KMS-11 (cell line): ENCODE measurements around the gene SORCS1.

Experiments
- H2AFZ ChIP-seq: fragments of 200-600 bp; sonication (generic); 2 replicates; pipeline ENCODE4 v1.6.1; 2016; ENCODE audit warnings: antibody characterized with exemption, mixed run types, low read depth
- H3K27ac ChIP-seq: fragments of 200-600 bp; sonication (generic); 2 replicates; pipeline ENCODE4 v1.6.1; 2016; ENCODE audit warnings: mild to moderate bottlenecking, mixed run types
- H3K27me3 ChIP-seq: fragments of 200-600 bp; sonication (generic); 2 replicates; pipeline ENCODE4 v1.6.1; 2017; ENCODE audit warnings: mild to moderate bottlenecking, low read depth, mixed run types, moderate library complexity; ENCODE audit not compliant: insufficient read depth
- H3K36me3 ChIP-seq: fragments of 200-600 bp; sonication (generic); 2 replicates; pipeline ENCODE4 v1.6.1; 2017; ENCODE audit warnings: mild to moderate bottlenecking, mixed run types; ENCODE audit not compliant: insufficient read depth
- H3K4me1 ChIP-seq: fragments of 200-600 bp; sonication (generic); 2 replicates; pipeline ENCODE4 v1.6.1; 2016; ENCODE audit warnings: mild to moderate bottlenecking, low read depth, mixed run types; ENCODE audit not compliant: poor library complexity, severe bottlenecking
- H3K4me2 ChIP-seq: fragments of 200-600 bp; sonication (generic); 2 replicates; pipeline ENCODE4 v1.7.0; 2016; ENCODE audit warnings: mild to moderate bottlenecking, mixed run types
- H3K4me3 ChIP-seq: fragments of 200-600 bp; sonication (generic); IDR thresholded peaks from 2 replicates; pipeline ENCODE4 v1.6.1; 2017; ENCODE audit warnings: low read depth, low read length, mixed read lengths; ENCODE audit not compliant: insufficient read depth
- H3K79me2 ChIP-seq: fragments of 200-600 bp; sonication (generic); 2 replicates; pipeline ENCODE4 v1.6.1; 2016; ENCODE audit warnings: low read depth, mixed run types; ENCODE audit not compliant: insufficient read depth
- H3K9ac ChIP-seq: fragments of 200-600 bp; sonication (generic); 2 replicates; pipeline ENCODE4 v1.6.1; 2016; ENCODE audit warnings: mild to moderate bottlenecking, mixed run types
- H4K20me1 ChIP-seq: fragments of 200-600 bp; sonication (generic); 2 replicates; pipeline ENCODE4 v1.6.1; 2016; ENCODE audit warnings: mild to moderate bottlenecking, mixed run types; ENCODE audit not compliant: insufficient read depth
- TF ChIP-seq, protein P1 (sequence below): fragments of 200-600 bp; sonication (generic); conservative IDR thresholded peaks from 2 replicates; pipeline ENCODE4 v1.6.1; 2017; ENCODE audit warnings: low read depth, mild to moderate bottlenecking, antibody characterized with exemption, low read length, moderate library complexity, mixed read lengths

The SORCS1 gene

GRCh38 chr10:106612381-106612780, 552.1 kb downstream of the SORCS1 start:
- Histone ChIP-seq H3K79me2 (no peaks in the 10 kb centered on the region), H3K27ac (no peak overlapping the region), H4K20me1 (no peaks in the 10 kb centered on the region), H3K9ac (no peak overlapping the region), H3K4me1 (no peaks in the 10 kb centered on the region), H3K36me3 (no peaks in the 10 kb centered on the region), H2AFZ (no peak overlapping the region), H3K4me3 (no peak overlapping the region), H3K4me2 (no peak overlapping the region), H3K27me3 (no peaks in the 10 kb centered on the region)
- TF ChIP-seq, protein P1, sequence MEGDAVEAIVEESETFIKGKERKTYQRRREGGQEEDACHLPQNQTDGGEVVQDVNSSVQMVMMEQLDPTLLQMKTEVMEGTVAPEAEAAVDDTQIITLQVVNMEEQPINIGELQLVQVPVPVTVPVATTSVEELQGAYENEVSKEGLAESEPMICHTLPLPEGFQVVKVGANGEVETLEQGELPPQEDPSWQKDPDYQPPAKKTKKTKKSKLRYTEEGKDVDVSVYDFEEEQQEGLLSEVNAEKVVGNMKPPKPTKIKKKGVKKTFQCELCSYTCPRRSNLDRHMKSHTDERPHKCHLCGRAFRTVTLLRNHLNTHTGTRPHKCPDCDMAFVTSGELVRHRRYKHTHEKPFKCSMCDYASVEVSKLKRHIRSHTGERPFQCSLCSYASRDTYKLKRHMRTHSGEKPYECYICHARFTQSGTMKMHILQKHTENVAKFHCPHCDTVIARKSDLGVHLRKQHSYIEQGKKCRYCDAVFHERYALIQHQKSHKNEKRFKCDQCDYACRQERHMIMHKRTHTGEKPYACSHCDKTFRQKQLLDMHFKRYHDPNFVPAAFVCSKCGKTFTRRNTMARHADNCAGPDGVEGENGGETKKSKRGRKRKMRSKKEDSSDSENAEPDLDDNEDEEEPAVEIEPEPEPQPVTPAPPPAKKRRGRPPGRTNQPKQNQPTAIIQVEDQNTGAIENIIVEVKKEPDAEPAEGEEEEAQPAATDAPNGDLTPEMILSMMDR: no peak

- no peaks in the 10 kb centered on the region for H3K4me1 ChIP-seq
- H2AFZ ChIP-seq: no peak overlapping the region
- H3K36me3 ChIP-seq: no peaks in the 10 kb centered on the region
- TF ChIP-seq, protein P1: no peak
- no peaks in the 10 kb centered on the region for H3K27me3 ChIP-seq
- no peak overlapping the region for H3K27ac ChIP-seq
- no peak overlapping the region for H3K9ac ChIP-seq
- no peaks in the 10 kb centered on the region for H4K20me1 ChIP-seq
- no peak overlapping the region for H3K4me2 ChIP-seq
- no peak overlapping the region for H3K4me3 ChIP-seq
- no peaks in the 10 kb centered on the region for H3K79me2 ChIP-seq
Observed at GRCh38 chr10:106609470-106610266, 554.8 kb downstream of the SORCS1 start.

DNA sequence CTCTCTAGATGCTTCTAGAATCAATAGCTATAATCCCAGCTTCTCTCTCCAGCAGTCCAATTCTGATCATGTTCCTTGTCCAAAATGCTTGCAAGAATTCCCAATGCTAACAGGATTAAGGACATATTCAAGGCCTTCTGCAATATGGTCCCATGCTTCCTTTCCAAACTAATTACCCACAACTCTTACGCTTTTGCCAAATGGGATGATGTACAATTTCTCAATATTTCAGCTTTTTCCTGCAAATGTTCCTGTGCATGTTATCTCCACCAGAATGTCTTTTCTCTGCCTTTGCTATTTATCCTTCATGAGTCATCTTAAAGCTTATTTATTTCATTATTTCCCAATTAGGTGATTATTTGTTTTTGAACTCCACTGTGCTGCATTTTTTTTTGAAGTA, 556.4 kb downstream of the SORCS1 start:
- H3K4me1 ChIP-seq: no peaks in the 10 kb centered on the region
- no peaks in the 10 kb centered on the region for H3K79me2 ChIP-seq
- H3K36me3 ChIP-seq: no peaks in the 10 kb centered on the region
- no peaks in the 10 kb centered on the region for H4K20me1 ChIP-seq
- TF ChIP-seq, protein P1: no peak
- no peak overlapping the region for H3K4me2 ChIP-seq
- no peak overlapping the region for H3K9ac ChIP-seq
- H3K27me3 ChIP-seq: no peaks in the 10 kb centered on the region
- H2AFZ ChIP-seq: no peak overlapping the region
- H3K4me3 ChIP-seq: no peak overlapping the region
- H3K27ac ChIP-seq: no peak overlapping the region

DNA sequence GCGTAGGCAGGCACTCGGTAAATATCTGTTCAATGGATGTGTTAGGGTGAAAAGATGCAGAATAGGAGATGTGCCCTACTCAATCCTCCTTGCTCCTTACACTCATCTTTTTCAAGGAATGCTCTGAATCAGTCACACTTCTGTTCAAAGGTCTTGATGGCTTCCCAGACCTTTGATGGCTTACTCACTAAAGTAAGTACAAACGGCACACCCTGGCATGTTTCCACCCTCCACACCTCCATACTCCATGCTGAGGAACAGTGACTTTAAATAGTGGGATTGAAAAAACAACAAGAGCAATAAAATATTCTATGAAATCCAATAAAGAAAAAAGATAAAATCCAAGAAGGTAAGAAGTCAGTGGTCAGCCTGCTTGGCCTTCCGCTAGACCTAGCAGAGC, 569.2 kb downstream of the SORCS1 start:
- H4K20me1 ChIP-seq: no peaks in the 10 kb centered on the region
- no peaks in the 10 kb centered on the region for H3K79me2 ChIP-seq
- TF ChIP-seq, protein P1: no peak
- H3K27ac ChIP-seq: no peak overlapping the region
- H3K9ac ChIP-seq: no peak overlapping the region
- no peaks in the 10 kb centered on the region for H3K36me3 ChIP-seq
- H3K4me3 ChIP-seq: no peak overlapping the region
- H3K4me1 ChIP-seq: no peaks in the 10 kb centered on the region
- H2AFZ ChIP-seq: no peak overlapping the region
- no peak overlapping the region for H3K4me2 ChIP-seq
- no peaks in the 10 kb centered on the region for H3K27me3 ChIP-seq
